GM23338 (cell line): ENCODE data around the gene MYO9B. TPM values are rescaled to one million over a fixed set of nuclear protein-coding genes. Genes with fewer than 3 reads are reported as not detected.

Experiments used
- ATAC-seq: fragments of 200-7000 bp; cut with Tn5 transposase; 3 replicates; pipeline ENCODE4 v1.9.1; 2020
- DNase-seq: peaks from one replicate; pipeline ENCODE4 v3.0.0-alpha.2; 2015; ENCODE audit warnings: low spot score
- H2AFZ ChIP-seq: fragments of 200-600 bp; sonication (generic); 2 replicates; pipeline ENCODE4 v1.8.0; 2016; ENCODE audit warnings: antibody characterized with exemption, mild to moderate bottlenecking, moderate library complexity
- H3F3A ChIP-seq: fragments of 200-600 bp; sonication (generic); replicated peaks from 2 replicates; pipeline ENCODE4 v1.8.0; 2017; ENCODE audit warnings: antibody characterized with exemption, mixed run types, low read depth
- H3K27ac ChIP-seq: fragments of 200-600 bp; sonication (generic); 2 replicates; pipeline ENCODE4 v1.6.1; 2016; ENCODE audit warnings: low read depth
- H3K27me3 ChIP-seq: fragments of 200-600 bp; sonication (generic); 2 replicates; pipeline ENCODE4 v1.8.0; 2016; ENCODE audit warnings: mild to moderate bottlenecking, mixed run types, moderate library complexity; ENCODE audit not compliant: insufficient read depth
- H3K36me3 ChIP-seq: fragments of 200-600 bp; sonication (generic); 2 replicates; pipeline ENCODE4 v1.8.0; 2016; ENCODE audit warnings: mild to moderate bottlenecking; ENCODE audit not compliant: insufficient read depth
- H3K4me1 ChIP-seq: fragments of 200-600 bp; sonication (generic); 2 replicates; pipeline ENCODE4 v1.8.0; 2016; ENCODE audit warnings: mild to moderate bottlenecking, moderate library complexity; ENCODE audit not compliant: insufficient read depth
- H3K4me2 ChIP-seq: fragments of 200-600 bp; sonication (generic); 2 replicates; pipeline ENCODE4 v1.7.1; 2017; ENCODE audit warnings: mixed run types
- H3K4me3 ChIP-seq: fragments of 200-600 bp; sonication (generic); 2 replicates; pipeline ENCODE4 v1.6.1; 2016; ENCODE audit warnings: mixed run types
- H3K79me2 ChIP-seq: fragments of 200-600 bp; sonication (generic); replicated peaks from 2 replicates; pipeline ENCODE4 v1.8.0; 2017; ENCODE audit warnings: mild to moderate bottlenecking; ENCODE audit not compliant: insufficient read depth
- H3K9me2 ChIP-seq: fragments of 200-600 bp; sonication (generic); 2 replicates; pipeline ENCODE4 v1.8.0; 2017; ENCODE audit not compliant: insufficient read depth
- H4K20me1 ChIP-seq: fragments of 200-600 bp; sonication (generic); replicated peaks from 2 replicates; pipeline ENCODE4 v1.8.0; 2017; ENCODE audit warnings: mild to moderate bottlenecking; ENCODE audit not compliant: insufficient read depth
- H3K27ac Mint-ChIP-seq: 2 replicates; pipeline ENCODE4 v1.8.0; 2020; ENCODE audit warnings: inconsistent platforms, mild to moderate bottlenecking, moderate library complexity, mixed read lengths
- H3K27me3 Mint-ChIP-seq: 3 replicates; pipeline ENCODE4 v1.8.0; 2022; ENCODE audit warnings: low read depth, mild to moderate bottlenecking, moderate library complexity, mixed read lengths, inconsistent platforms; ENCODE audit not compliant: insufficient read depth, poor library complexity
- H3K36me3 Mint-ChIP-seq: 3 replicates; pipeline ENCODE4 v1.8.0; 2021; ENCODE audit warnings: low read depth, mild to moderate bottlenecking, inconsistent platforms, moderate library complexity, mixed read lengths
- H3K4me1 Mint-ChIP-seq: 3 replicates; pipeline ENCODE4 v1.8.0; 2020; ENCODE audit warnings: mild to moderate bottlenecking, inconsistent platforms, mixed read lengths
- H3K4me3 Mint-ChIP-seq: 3 replicates; pipeline ENCODE4 v1.8.0; 2021; ENCODE audit warnings: moderate library complexity, mild to moderate bottlenecking, inconsistent platforms, mixed read lengths
- H3K9me3 Mint-ChIP-seq: 3 replicates; pipeline ENCODE4 v1.8.0; 2020; ENCODE audit warnings: moderate library complexity, mild to moderate bottlenecking, inconsistent platforms, mixed read lengths
- ETS1 ChIP-seq: IDR thresholded peaks from 2 replicates; pipeline ENCODE4 v1.6.1; 2016; ENCODE audit warnings: antibody characterized with exemption
- EZH2 ChIP-seq: fragments of 200-600 bp; sonication (generic); IDR thresholded peaks from one replicate; pipeline ENCODE4 v1.8.0; 2017; ENCODE audit warnings: antibody characterized with exemption, mild to moderate bottlenecking, low read depth; ENCODE audit not compliant: unreplicated experiment
- EZH2phosphoT487 ChIP-seq: fragments of 200-600 bp; sonication (generic); IDR thresholded peaks from one replicate; pipeline ENCODE4 v1.8.1; 2018; ENCODE audit warnings: antibody characterized with exemption; ENCODE audit not compliant: unreplicated experiment
- JUNB ChIP-seq: IDR thresholded peaks from one replicate; pipeline ENCODE4 v1.6.1; 2016; ENCODE audit warnings: antibody characterized with exemption; ENCODE audit not compliant: unreplicated experiment
- NANOG ChIP-seq: IDR thresholded peaks from 2 replicates; pipeline ENCODE4 v1.6.1; 2016; ENCODE audit warnings: antibody characterized with exemption, borderline replicate concordance
- POLR2AphosphoS5 ChIP-seq: IDR thresholded peaks from 2 replicates; pipeline ENCODE4 v1.6.1; 2016; ENCODE audit warnings: antibody characterized with exemption, low read depth
- ZNF331 ChIP-seq: fragments of 250-450 bp; sonication (Bioruptor Pico); IDR thresholded peaks from 2 replicates; pipeline ENCODE4 v1.5.0; 2020; ENCODE audit warnings: low read depth, mild to moderate bottlenecking, moderate library complexity
- ZNF462 ChIP-seq: fragments of 250-450 bp; sonication (Bioruptor Pico); IDR thresholded peaks from 2 replicates; pipeline ENCODE4 v1.5.0; 2020; ENCODE audit warnings: mild to moderate bottlenecking, moderate library complexity
- polyA plus RNA-seq: library from polyadenylated mRNA; unstranded; fragments of >200 nt; fragmentation: Nextera tagmentation; extraction: Ambion mirVana; gene quantifications from 2 replicates; pipeline ENCODE4 v1.2.1, GENCODE V29; 2016
- total RNA-seq: library from RNA; depleted of rRNA; stranded (reverse); fragments of >200 nt; shearing (Covaris generic); gene quantifications from 2 replicates; pipeline ENCODE4 v1.2.3, GENCODE V29; 2014

MYO9B gene
- total and polyA plus RNA-seq, 2 experiments from 2014 or later, result 28.7 to 61.3 TPM

GRCh38 chr19:17213334-17213733 is 137.8 kb downstream of the MYO9B start:
- no peak overlapping the region for H3K4me2 ChIP-seq
- Mint-ChIP-seq H3K9me3 (no peaks in the 10 kb centered on the region; the same call in 2 of the 3 replicates), H3K27ac (no peak overlapping the region), H3K4me3 (no peak overlapping the region), H3K27me3 (peaks cover 24% of the 10 kb centered on the region), H3K36me3 (peaks cover 39% of the 10 kb centered on the region), H3K4me1 (peaks cover 21% of the 10 kb centered on the region)
- H3K4me3 ChIP-seq, result no peak overlapping the region
- ATAC-seq, result no peak
- no peaks in the 10 kb centered on the region for H3K27me3 ChIP-seq
- no peak overlapping the region for H2AFZ ChIP-seq
- no peak overlapping the region for H3K27ac ChIP-seq
- no peaks in the 10 kb centered on the region for H4K20me1 ChIP-seq
- H3K9me2 ChIP-seq, result no peaks in the 10 kb centered on the region
- TF ChIP-seq POLR2AphosphoS5, result no peak
- no peak for TF ChIP-seq EZH2
- TF ChIP-seq EZH2phosphoT487, result no peak
- TF ChIP-seq NANOG, result no peak
- TF ChIP-seq ZNF331 (CRISPR knock-in tag), result no peak
- TF ChIP-seq JUNB, result no peak
- no peak for TF ChIP-seq ZNF462 (CRISPR knock-in tag)
- TF ChIP-seq ETS1, result no peak
- peaks cover 9% of the 10 kb centered on the region for H3K4me1 ChIP-seq
- DNase-seq, result no peak
- peaks cover 5% of the 10 kb centered on the region; the same call in 1 of the 2 replicates for H3K36me3 ChIP-seq
- no peaks in the 10 kb centered on the region for H3K79me2 ChIP-seq
- H3F3A ChIP-seq, result peaks cover 23% of the 10 kb centered on the region
